Endothelial cell of hepatic sinusoid (primary cell): ENCODE results near the gene NUDT5.
"Not testable (repeated sequence)": the region's sequence is repeated elsewhere in the genome, so short reads cannot be mapped to it uniquely, and the experiment has no call there.

Source experiments
- in situ Hi-C: cut with HindIII; loops from 2 replicates; pipeline ENCODE4 v1.10.0; 2017; ENCODE audit warnings: low sequenced_read_pairs

NUDT5 gene

DNA sequence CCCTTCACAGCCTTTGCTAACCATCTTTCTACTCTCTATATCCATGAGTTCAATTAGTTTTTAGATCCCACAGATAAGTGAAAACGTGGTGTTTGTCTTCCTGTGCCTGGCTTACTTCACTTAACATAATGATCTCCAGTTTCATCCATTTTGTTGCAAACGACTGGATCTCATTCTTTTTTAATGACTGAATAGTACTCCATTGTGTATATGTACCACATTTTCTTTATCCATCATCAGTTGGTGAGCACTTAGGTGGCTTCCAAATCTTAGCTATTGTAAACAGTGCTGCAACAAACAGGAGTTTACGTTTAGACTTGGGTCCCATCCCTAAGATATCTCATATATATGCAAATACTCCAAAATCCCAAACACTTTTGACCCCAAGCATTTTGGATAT, 9.4 kb upstream of the NUDT5 start:
- in situ Hi-C loops = no loop called here

- in situ Hi-C loops = no loop called here
Measured at GRCh38 chr10:12202226-12202625, 6.5 kb upstream of the NUDT5 start.

- in situ Hi-C loops = no loop called here
Measured at GRCh38 chr10:12201543-12201942, 5.9 kb upstream of the NUDT5 start.

- in situ Hi-C loops = no loop called here
Measured at GRCh38 chr10:12200850-12201249, 5.2 kb upstream of the NUDT5 start.

DNA sequence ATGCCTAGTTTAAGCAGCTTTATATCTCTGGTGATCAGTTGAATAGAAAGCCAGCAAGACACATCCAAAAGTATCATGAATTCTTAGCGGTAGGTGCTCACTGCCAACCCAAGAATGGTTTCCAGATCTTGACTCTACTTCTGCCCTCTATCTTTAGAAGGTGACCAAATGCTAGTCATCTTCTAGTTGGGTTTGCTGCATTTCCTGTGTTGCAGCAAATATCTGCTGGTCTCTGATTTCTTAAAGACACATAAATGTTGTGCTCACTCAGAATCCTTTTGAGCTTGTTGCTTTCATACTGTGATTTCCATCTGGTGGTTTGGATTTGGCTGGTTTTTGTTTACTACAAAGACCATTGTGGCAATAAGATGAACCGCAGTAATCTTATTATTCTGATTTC, 2.5 kb upstream of the NUDT5 start:
- in situ Hi-C loops = no loop called here

GRCh38 chr10:12196531-12197211, 980 bp upstream of the NUDT5 start:
- in situ Hi-C loops = no loop called here

- in situ Hi-C loops = no loop called here
Measured at GRCh38 chr10:12195281-12195602, 449 bp downstream of the NUDT5 start.

DNA sequence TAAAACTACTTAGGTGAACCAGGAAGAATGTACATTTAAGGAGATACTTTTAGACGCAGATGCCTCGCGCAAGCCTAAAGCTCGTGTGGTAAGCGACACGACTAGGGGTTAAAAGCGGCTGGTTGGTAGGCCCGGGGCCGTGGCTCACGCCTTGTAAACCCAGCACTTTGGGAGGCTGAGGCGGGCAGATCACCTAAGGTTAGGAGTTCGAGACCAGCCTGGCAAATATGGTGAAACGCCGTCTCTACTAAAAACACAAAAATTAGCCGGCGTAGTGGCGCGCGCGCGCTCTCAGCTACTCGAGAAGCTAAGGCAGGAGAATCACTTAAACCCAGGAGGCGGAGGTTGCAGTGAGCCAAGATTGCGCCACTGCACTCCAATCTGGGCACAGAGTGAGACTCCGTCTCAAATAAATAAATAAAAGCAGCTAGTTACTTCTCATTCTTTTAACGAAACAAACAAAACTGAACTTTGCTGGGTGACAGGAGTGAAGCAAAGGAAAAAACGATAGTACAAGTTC, 879 bp downstream of the NUDT5 start:
- in situ Hi-C loops = no loop called here

GRCh38 chr10:12193193-12193592, 2.5 kb downstream of the NUDT5 start:
- in situ Hi-C loops = no loop called here

DNA sequence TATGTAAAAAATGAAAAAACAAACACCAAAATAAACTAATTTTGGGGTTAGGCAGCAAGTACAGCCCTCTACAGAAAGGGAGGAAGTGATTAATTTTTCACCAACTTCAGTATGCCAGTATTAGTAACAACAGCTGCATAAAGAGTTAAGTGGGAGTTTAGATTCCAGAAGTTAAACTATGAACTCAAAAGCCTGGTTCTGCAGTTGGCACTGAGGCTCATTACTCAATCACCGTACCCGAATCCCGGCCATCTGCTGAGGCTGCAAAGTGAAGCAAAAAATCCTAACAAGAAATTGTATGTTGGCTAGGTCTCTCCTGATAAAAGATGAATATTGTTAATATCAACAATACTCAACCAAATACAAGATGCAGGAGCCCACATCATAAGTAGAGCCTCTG, 4.0 kb downstream of the NUDT5 start:
- in situ Hi-C loops = no loop called here

DNA sequence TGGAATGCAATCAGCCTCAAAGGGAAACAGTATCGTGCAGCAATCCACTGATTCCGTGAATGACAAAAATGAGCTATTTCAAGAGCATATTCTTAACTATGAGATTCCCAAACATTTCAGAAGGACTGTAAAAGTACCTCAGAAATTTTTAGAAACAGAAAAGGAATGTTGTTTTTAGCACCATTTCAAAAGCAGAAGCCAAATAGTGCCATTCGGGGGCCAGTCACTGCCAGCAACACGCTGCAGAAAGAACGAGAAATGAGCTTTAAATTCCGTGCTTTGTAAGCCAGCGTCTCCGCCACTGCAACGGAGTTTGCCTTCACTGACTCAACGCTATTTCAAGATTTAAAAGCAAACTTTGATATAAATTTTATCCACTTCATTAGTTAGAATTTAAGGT, 6.3 kb downstream of the NUDT5 start:
- in situ Hi-C loops = no loop called here

- in situ Hi-C loops = no loop called here
Measured at GRCh38 chr10:12188656-12189055, 7.0 kb downstream of the NUDT5 start.

DNA sequence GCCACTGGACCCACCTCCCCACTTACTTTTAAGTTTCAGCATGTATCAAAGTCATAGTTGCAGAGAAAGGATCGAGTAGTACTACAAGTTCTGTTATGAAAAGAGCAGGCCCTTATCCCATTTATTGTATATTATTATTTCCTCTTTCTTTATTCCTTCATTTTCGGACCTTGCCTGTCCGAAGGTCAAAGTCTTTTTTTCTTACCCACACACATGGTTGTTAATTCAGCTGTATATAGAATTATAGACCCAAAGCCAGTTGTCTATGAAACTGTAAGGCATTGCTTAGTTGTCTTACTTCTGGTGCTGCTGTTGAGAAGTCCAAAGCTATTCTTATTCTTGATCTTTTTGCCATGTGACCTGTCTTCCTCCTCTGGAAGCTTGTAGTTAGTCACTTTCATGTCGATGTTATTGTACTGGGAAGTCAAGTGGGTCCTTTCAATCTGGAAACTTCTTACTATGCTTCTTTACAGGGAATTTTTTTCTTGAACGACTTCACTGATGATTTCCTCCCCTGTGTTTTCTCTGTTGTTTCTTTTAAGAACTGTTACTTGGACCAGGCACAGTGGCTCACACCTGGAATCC, 8.3 kb downstream of the NUDT5 start:
- in situ Hi-C loops = no loop called here

DNA sequence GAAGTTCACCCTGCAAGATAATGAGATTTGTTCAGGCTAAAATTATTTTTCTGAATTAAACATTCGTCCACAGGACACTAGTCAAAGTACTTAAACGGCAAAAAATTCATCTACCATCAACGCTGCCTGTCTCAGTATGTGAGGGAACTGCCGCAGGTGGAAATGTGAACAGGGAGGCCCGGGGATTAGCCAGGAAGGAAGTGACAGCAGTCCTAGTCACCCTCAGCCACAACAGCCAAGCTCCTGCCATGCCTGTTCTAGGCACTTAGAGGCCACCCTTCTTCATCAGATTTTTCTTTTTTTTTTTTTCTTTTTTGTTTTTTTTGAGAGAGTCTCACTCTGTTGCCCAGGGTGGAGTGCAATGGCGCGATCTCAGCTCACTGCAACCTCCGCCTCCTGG, 9.4 kb downstream of the NUDT5 start:
- in situ Hi-C loops = no loop called here

DNA sequence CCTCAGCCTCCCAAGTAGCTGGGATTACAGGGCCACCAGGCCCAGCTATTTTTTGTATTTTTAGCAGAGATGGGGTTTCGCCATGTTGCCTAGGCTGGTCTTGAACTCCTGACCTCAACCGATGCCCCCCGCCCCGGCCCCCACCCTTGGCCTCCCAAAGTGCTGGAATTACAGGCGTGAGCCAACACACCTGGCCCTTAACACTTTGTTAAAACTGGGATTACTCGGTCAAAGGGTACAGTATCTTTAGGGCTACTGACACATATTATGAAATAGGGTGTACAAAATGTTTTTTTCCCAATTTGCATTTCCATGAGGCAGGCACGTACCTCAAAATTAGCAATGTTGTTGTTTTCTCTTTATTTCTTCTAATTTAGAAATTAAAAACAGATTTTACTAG, 11.5 kb downstream of the NUDT5 start:
- in situ Hi-C loops = no loop called here

DNA sequence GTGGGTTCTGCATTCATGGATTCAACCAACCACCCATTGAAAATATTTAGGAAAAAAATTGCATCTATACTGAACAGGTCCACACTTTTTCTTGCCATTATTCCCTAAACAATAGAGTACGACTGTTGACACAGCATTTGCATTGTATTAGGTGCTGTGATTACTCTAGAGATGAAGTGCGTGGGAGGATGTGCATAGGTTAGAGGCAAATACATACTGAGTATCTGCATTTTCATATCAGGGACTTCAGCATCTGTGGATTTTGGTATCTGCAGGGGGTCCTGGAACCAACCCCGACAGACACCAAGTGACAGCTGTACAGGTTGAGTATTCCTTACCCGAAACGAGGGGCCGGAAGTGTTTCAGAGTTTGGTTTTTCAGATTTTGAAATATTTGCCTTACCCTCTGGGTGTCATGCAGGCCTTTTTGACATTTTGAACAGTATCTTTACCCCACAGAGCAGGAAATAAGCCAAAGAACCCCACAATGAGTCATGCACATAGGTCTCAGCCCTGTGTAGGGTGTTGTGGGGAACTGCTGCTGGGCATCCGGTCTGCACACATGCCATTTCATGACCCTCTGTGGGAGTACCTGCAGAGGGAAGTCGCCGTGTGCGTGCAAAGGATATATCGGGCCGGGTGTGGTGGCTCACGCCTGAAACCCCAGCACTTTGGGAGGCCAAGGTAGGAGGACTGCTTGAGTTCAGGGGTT, 14.5 kb downstream of the NUDT5 start:
- in situ Hi-C loops = no loop called here

DNA sequence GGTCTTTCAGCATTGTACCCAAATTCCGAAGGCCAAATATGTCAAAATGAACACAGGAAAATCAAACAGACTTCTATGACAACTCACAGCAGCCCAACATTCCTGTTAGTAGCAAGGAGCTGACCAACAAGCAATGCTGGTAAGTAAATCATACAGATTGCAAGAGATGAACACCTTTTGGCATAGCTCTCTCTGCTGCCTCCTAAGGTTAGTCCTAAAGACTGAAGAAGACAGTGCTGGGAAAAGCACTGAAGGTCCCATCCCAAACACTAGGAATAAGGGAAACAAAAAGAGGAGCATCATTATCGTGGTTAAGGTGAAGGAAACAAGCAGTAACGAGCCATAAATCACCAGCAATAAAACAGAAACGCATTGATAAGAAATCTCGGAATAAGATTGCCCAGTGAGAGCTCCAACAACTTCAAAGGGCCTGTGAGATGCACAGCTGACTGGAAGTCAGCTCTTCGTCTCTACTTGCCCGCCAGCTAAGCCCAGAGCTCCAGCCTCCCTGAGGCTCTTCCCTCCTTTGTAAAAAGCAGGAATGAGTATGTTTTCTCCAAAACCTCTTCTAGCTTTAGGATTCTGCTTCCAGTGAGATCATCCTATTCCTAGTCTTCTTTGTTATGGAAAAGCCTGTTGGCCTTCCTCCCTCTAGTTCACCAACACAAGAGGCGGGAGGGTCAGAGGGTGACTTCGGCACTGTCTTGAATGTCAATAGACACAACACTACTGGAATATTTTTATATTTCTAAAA, 15.3 kb downstream of the NUDT5 start:
- in situ Hi-C loops = no loop called here

DNA sequence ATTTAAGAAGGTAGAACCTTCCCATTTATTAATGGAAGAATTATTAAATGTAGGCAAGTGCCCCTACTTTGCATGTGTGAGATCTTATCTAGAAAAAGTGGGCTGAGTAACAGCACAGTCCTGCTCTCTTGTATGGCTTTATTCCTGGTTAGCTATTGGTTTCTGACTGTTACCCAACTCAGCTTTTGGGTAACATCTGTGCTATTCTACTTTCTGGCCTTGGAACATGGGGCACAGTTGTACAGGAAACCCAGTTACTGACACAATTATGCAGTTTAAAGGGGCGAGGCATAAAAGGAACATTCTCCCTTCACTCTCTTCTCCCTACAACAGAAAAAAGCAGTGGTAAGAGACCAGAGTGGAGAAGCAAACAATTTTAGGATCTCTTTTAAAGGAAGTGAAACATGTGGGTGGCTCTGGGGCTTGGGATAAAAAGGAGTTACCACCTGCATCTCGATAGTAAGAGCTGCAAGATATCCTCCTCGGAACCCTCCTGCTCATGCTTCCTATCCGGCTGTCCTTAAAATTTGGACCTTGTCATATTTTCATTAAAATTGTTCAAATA, 16.0 kb downstream of the NUDT5 start:
- in situ Hi-C loops = no loop called here

GRCh38 chr10:12177642-12178041, 18.0 kb downstream of the NUDT5 start:
- in situ Hi-C loops = no loop called here

DNA sequence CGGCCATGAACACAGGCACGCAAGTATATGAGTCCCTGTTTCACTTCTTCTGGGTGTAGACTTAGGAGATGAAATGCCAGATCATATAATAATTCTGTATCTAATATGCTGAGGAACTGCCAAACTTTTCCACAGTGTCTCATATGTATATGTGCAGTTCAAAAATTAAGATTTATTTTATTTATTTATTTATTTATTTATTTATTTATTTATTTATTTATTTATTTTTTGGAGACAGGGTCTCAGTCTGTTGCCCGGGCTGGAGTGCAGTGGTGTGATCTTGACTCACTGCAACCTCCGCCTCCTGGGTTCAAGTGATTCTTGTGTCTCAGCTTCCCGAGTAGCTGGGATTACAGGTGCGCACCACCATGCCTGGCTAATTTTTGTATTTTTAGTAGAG, 24.2 kb downstream of the NUDT5 start:
- in situ Hi-C loops = not testable (repeated sequence)
